ENCODE data around the gene TRIM44.
"Not testable (repeated sequence)": the region's sequence is repeated elsewhere in the genome, so short reads cannot be mapped to it uniquely, and the experiment has no call there.

Gene TRIM44

GRCh38 chr11:35633827-35634423 is 28.6 kb upstream of the TRIM44 start:
- no peak for DNase-seq (ENCODE audit: low spot score)

- DNase-seq (ENCODE audit: low spot score) = no peak
Observed at GRCh38 chr11:35635933-35636332, 26.6 kb upstream of the TRIM44 start.

GRCh38 chr11:35639591-35640179 is 22.9 kb upstream of the TRIM44 start:
- no peak for DNase-seq (ENCODE audit: low spot score)

GRCh38 chr11:35641171-35641897 is 21.2 kb upstream of the TRIM44 start:
- peak; percentile 77 for DNase-seq (ENCODE audit: low spot score)

- DNase-seq (ENCODE audit: low spot score) = no peak
Observed at GRCh38 chr11:35641964-35642363, 20.6 kb upstream of the TRIM44 start.

GRCh38 chr11:35647421-35648093 is 15.0 kb upstream of the TRIM44 start:
- DNase-seq (ENCODE audit: low spot score) = no peak

GRCh38 chr11:35650006-35650405 is 12.6 kb upstream of the TRIM44 start:
- no peak for DNase-seq (ENCODE audit: low spot score)

GRCh38 chr11:35650467-35650866 is 12.1 kb upstream of the TRIM44 start:
- no peak for DNase-seq (ENCODE audit: low spot score)

- DNase-seq (ENCODE audit: low spot score) = no peak
Observed at GRCh38 chr11:35651263-35651662, 11.3 kb upstream of the TRIM44 start.

- not testable (repeated sequence) for DNase-seq (ENCODE audit: low spot score)
Observed at GRCh38 chr11:35652786-35653185, 9.8 kb upstream of the TRIM44 start.

- DNase-seq (ENCODE audit: low spot score) = no peak
Observed at GRCh38 chr11:35654711-35655110, 7.9 kb upstream of the TRIM44 start.

- no peak for DNase-seq (ENCODE audit: low spot score)
Observed at GRCh38 chr11:35655254-35655653, 7.3 kb upstream of the TRIM44 start.

- no peak for DNase-seq (ENCODE audit: low spot score)
Observed at GRCh38 chr11:35655856-35656255, 6.7 kb upstream of the TRIM44 start.

- no peak for DNase-seq (ENCODE audit: low spot score)
Observed at GRCh38 chr11:35658020-35658948, 4.3 kb upstream of the TRIM44 start.

GRCh38 chr11:35661534-35661933 is 1.0 kb upstream of the TRIM44 start:
- no peak for DNase-seq (ENCODE audit: low spot score)

GRCh38 chr11:35662061-35662648 is 420 bp upstream of the TRIM44 start:
- no peak for DNase-seq (ENCODE audit: low spot score)

- no peak for DNase-seq (ENCODE audit: low spot score)
Observed at GRCh38 chr11:35663408-35663702, 780 bp downstream of the TRIM44 start.

- DNase-seq (ENCODE audit: low spot score) = no peak
Observed at GRCh38 chr11:35664977-35665441, 2.4 kb downstream of the TRIM44 start.

GRCh38 chr11:35667257-35667656 is 4.7 kb downstream of the TRIM44 start:
- DNase-seq (ENCODE audit: low spot score) = no peak

GRCh38 chr11:35668350-35668749 is 5.8 kb downstream of the TRIM44 start:
- not testable (repeated sequence) for DNase-seq (ENCODE audit: low spot score)

- no peak for DNase-seq (ENCODE audit: low spot score)
Observed at GRCh38 chr11:35671396-35672127, 9.0 kb downstream of the TRIM44 start.
